Activated CD4-positive, alpha-beta T cell treated with anti-CD3 and anti-CD28 coated beads, Interleukin-2, Interleukin-6, amounts not matched to agents 100 ng/mL and 50 ng/mL, durations not matched to agents 16 hours and 8 hours (primary cell): ENCODE measurements around the gene KIF1A.
"Not testable (repeated sequence)": the region's sequence is repeated elsewhere in the genome, so short reads cannot be mapped to it uniquely, and the experiment has no call there.

Experiments
- DNase-seq: peaks from one replicate; pipeline ENCODE4 v3.0.0-alpha.2; 2020

The KIF1A gene

GRCh38 chr2:240698852-240699561 is 121.0 kb downstream of the KIF1A start:
- DNase-seq = not testable (repeated sequence)

GRCh38 chr2:240696469-240696868 is 123.5 kb downstream of the KIF1A start:
- not testable (repeated sequence) for DNase-seq

- not testable (repeated sequence) for DNase-seq
Measured at GRCh38 chr2:240695593-240695992, 124.4 kb downstream of the KIF1A start.

GRCh38 chr2:240694304-240694703 is 125.7 kb downstream of the KIF1A start:
- not testable (repeated sequence) for DNase-seq

- DNase-seq = not testable (repeated sequence)
Measured at GRCh38 chr2:240692583-240693561, 127.1 kb downstream of the KIF1A start.

GRCh38 chr2:240691631-240692420 is 128.2 kb downstream of the KIF1A start, which contains the start of gene AQP12A:
AQP12A (plus strand) TSS chr2:240691866; CDS start chr2:240691914, 48 bp downstream.
- DNase-seq = not testable (repeated sequence)

- DNase-seq = not testable (repeated sequence)
Measured at GRCh38 chr2:240691075-240691427, 129.0 kb downstream of the KIF1A start.

- not testable (repeated sequence) for DNase-seq
Measured at GRCh38 chr2:240690421-240691074, 129.5 kb downstream of the KIF1A start.

GRCh38 chr2:240689975-240690374 is 130.0 kb downstream of the KIF1A start:
- no peak for DNase-seq

- no peak for DNase-seq
Measured at GRCh38 chr2:240688553-240688919, 131.5 kb downstream of the KIF1A start.

- DNase-seq = no peak
Measured at GRCh38 chr2:240687741-240688552, 132.1 kb downstream of the KIF1A start.

GRCh38 chr2:240687045-240687740 is 132.8 kb downstream of the KIF1A start:
- DNase-seq = no peak

- DNase-seq = no peak
Measured at GRCh38 chr2:240686460-240686859, 133.6 kb downstream of the KIF1A start.

- no peak for DNase-seq
Measured at GRCh38 chr2:240685771-240686371, 134.1 kb downstream of the KIF1A start.

- not testable (repeated sequence) for DNase-seq
Measured at GRCh38 chr2:240683980-240684728, 135.9 kb downstream of the KIF1A start.

GRCh38 chr2:240683329-240683979 is 136.6 kb downstream of the KIF1A start:
- DNase-seq = not testable (repeated sequence)

- not testable (repeated sequence) for DNase-seq
Measured at GRCh38 chr2:240682431-240683224, 137.4 kb downstream of the KIF1A start, which contains the start of gene AQP12B. AQP12B (minus strand) TSS chr2:240682885; CDS start chr2:240682837, 48 bp downstream.

GRCh38 chr2:240680185-240680584 is 139.8 kb downstream of the KIF1A start:
- DNase-seq = not testable (repeated sequence)
